Stomach smooth muscle (tissue), 2 donors: ENCODE data around the gene ERC2.

Experiments used
- H3K27ac ChIP-seq: one replicate; pipeline ENCODE4 v1.7.0; 2013; ENCODE audit warnings: mild to moderate bottlenecking, low read length, inconsistent platforms
- H3K27me3 ChIP-seq, 2 donors: one replicate each; pipeline ENCODE4 v1.7.0; 2013; ENCODE audit warnings: low read length in 2 of 2; ENCODE audit not compliant: insufficient read depth in 2 of 2, control insufficient read depth in 1 of 2
- H3K36me3 ChIP-seq, 2 donors: one replicate each; pipeline ENCODE4 v1.7.0; 2013; ENCODE audit warnings: low read length in 2 of 2; ENCODE audit not compliant: control insufficient read depth in 2 of 2, insufficient read depth in 2 of 2
- H3K4me1 ChIP-seq: one replicate; pipeline ENCODE4 v1.7.0; 2013; ENCODE audit warnings: low read length; ENCODE audit not compliant: control insufficient read depth, insufficient read depth
- H3K4me3 ChIP-seq, 2 donors: one replicate each; pipeline ENCODE4 v1.7.0; 2013; ENCODE audit warnings: low read length in 2 of 2
- H3K9ac ChIP-seq, 2 donors: one replicate each; pipeline ENCODE4 v1.7.0; 2013; ENCODE audit warnings: low read length in 2 of 2, mild to moderate bottlenecking in 1 of 2
- H3K9me3 ChIP-seq, 2 donors: one replicate each; pipeline ENCODE4 v1.7.0; 2013; ENCODE audit warnings: low read length in 2 of 2; ENCODE audit not compliant: control insufficient read depth in 2 of 2
- donor health status: healthy.
- donor health status: Pancreatic carcinoma.

ERC2 gene

DNA sequence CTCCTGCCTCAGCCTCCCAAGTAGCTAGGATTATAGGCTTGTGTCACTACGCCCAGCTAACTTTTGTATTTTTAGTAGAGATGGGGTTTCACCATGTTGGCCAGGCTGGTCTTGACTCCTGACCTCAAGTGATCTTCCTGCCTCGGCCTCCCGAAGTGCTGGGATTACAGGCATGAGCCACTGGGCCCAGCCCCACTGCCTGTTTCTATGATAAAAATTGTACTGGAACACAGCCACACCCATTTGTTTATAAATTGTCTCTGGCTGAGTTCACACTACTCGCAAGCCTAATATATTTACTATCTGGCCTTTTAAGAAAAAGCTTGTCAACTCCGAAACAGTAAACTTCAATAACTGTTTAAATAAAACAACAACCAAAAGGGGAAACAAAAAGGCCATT, 671.7 kb downstream of the ERC2 start:
- Histone ChIP-seq H3K4me1 (no peaks in the 10 kb centered on the region), H3K9me3 (no peaks in the 10 kb centered on the region), H3K27ac (no peak overlapping the region), H3K9ac (no peak overlapping the region), H3K4me3 (no peak overlapping the region), H3K27me3 (no peaks in the 10 kb centered on the region), H3K36me3 (no peaks in the 10 kb centered on the region)

DNA sequence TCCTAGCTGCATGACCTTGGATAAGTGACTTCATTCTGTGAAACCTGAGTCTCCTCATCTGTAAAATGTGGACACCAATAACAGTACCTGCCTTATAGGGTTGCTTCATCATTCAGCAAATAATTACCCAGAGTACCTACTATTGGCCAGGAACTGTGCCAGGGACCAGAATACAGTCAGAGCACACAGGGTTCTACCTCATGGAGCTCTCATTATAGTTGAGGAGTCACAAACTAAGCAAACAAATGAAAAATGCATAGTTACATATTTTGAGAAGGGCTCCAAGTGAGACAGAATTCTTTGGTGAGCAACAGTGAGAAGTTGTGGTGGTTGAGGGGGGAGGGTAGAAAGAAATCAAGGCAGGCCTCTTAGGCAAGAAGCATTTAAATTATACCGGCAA, 672.5 kb downstream of the ERC2 start:
- H3K4me1 ChIP-seq: no peaks in the 10 kb centered on the region
- H3K27me3 ChIP-seq: no peaks in the 10 kb centered on the region
- no peak overlapping the region for H3K4me3 ChIP-seq
- no peak overlapping the region for H3K27ac ChIP-seq
- H3K36me3 ChIP-seq: no peaks in the 10 kb centered on the region
- no peak overlapping the region for H3K9ac ChIP-seq
- no peaks in the 10 kb centered on the region for H3K9me3 ChIP-seq

DNA sequence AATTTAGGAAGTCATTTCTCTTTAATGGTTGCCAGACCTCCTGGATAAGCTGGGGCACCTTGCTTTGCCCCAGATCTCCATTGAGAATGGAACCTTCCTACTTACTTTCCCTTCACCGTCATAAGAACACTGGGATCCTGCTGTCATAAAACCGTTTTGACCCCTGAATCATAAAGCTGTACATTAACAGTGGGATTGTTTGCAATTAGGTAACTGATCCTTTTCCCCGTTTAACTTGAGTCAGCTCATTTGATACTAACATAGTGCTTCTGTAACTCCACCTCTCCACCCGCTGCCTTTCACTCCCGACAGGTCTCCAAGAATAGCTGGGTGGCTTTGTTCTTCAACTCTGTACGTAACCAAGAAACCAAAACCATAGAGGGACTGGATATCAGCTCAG, 673.0 kb downstream of the ERC2 start:
- no peak overlapping the region for H3K27ac ChIP-seq
- H3K4me1 ChIP-seq: no peaks in the 10 kb centered on the region
- no peak overlapping the region for H3K4me3 ChIP-seq
- H3K9me3 ChIP-seq: no peaks in the 10 kb centered on the region
- H3K27me3 ChIP-seq: no peaks in the 10 kb centered on the region
- no peaks in the 10 kb centered on the region for H3K36me3 ChIP-seq
- no peak overlapping the region for H3K9ac ChIP-seq

DNA sequence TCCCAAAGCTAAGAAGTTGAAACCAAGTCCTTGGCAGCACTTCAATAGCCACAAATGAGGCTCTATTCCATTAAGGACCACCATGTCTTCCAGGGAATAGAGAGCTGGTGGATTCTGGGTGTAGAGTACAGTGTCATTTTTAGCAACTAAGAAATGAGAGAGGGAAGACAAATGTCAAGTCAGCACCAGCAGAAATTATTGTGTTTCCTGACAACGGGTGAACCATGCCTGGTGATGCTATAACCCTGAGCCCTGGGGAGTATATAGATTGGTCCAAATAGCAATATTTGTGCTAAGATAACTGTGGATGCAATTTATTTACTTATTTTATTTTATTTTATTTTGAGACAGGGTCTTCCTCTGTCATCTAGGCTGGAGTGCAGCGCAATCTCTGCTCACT, 675.5 kb downstream of the ERC2 start:
- no peaks in the 10 kb centered on the region for H3K36me3 ChIP-seq
- H3K27me3 ChIP-seq: no peaks in the 10 kb centered on the region
- no peak overlapping the region for H3K27ac ChIP-seq
- no peaks in the 10 kb centered on the region for H3K9me3 ChIP-seq
- H3K4me3 ChIP-seq: no peak overlapping the region
- H3K9ac ChIP-seq: no peak overlapping the region
- H3K4me1 ChIP-seq: no peaks in the 10 kb centered on the region

DNA sequence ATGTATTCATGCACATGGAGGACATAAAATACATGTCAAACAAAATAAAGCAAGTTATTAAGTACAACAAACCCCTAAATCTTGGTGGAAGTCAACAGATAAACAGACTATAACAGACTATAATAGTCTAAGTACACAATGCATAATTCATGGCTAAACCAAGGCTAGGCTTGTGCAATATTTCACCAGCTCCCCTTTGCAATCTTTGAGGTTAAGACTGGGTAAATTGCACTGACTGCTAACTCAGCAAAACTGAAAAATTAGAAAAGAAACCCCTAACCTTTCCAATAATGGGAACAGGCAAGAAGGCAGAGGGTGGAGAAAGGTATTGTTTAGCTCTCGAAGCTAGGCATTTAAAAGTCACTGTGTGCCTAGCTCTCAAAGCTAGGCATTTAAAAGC, 676.3 kb downstream of the ERC2 start:
- Histone ChIP-seq H3K4me1 (no peaks in the 10 kb centered on the region), H3K9me3 (no peaks in the 10 kb centered on the region), H3K36me3 (no peaks in the 10 kb centered on the region), H3K4me3 (no peak overlapping the region), H3K27me3 (no peaks in the 10 kb centered on the region), H3K27ac (no peak overlapping the region), H3K9ac (no peak overlapping the region)

DNA sequence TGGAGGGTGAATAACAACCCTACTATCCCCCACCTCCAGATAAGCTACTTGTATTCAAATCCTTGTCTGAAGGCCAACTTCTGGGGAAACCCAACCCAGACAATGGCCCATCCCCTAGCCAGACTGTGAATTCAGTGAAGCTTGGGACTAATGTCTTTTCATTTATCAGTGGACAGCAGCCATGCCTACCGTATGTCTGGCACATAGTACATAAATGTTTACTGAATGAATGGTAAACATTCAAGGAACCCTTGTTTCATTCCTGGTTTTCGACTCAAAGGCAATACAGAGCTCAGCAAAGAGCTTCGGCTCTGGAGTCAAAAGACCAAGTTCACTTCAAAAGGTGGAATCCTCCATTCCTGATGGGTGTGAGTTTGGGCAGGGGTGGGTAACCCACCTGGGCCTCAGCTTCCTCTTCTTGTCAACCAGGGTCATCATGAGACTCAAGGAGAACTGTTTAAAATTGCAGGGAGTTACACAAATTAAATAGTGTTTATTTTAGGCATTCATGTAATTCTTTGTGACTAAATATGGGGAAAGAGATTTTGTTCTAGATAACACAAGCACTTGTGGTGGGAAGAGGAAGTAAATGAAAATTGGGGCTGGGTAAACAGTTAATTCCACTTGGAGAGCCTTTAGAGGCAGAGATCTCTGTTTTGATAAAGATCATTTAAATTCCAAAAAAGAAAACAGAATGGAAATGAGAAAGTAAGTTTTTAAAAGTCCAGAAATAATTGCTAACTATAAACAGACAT, 677.5 kb downstream of the ERC2 start:
- Histone ChIP-seq H3K4me3 (no peak overlapping the region), H3K4me1 (no peaks in the 10 kb centered on the region), H3K9me3 (no peaks in the 10 kb centered on the region), H3K27ac (no peak overlapping the region), H3K27me3 (no peaks in the 10 kb centered on the region), H3K9ac (no peak overlapping the region), H3K36me3 (no peaks in the 10 kb centered on the region)

DNA sequence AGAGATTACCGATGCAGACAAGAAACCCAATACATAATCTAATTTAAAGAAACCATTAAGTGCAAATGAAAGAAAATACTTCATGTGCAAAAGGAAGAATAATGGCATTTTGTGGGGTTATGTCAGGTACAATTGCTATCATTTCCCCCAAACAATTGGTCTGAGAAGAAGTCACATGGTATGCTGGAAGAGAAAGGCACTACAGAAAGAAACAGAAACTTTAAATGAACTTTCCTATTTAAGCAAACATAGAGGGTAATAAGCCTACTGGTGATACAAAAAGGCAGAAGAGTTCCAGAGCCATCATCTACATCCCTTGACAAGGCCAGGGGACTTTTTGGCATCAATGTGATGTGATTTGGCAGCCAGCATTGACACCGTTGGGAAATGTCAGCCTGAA, 678.8 kb downstream of the ERC2 start:
- H3K36me3 ChIP-seq: no peaks in the 10 kb centered on the region
- no peak overlapping the region for H3K27ac ChIP-seq
- no peaks in the 10 kb centered on the region for H3K27me3 ChIP-seq
- no peaks in the 10 kb centered on the region for H3K9me3 ChIP-seq
- no peak overlapping the region for H3K9ac ChIP-seq
- no peaks in the 10 kb centered on the region for H3K4me1 ChIP-seq
- no peak overlapping the region for H3K4me3 ChIP-seq

DNA sequence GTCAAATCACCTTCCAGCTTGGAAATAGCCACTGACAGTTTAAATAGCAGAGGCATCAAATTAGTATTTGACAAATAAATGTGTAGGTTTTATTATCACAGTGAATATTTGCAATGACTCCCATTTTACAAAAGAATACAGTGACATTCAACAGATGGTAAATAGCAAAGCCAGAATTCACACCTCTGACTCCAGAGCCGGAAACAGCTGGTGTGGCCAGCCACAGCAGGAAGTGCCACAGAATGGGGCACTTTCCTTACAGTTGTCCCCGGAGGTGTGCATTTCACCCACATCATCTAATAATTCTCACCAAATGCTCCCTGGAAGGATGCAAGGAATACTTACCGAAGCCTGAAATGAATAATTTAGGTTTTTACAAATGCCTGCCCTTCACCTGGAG, 685.5 kb downstream of the ERC2 start:
- no peak overlapping the region for H3K4me3 ChIP-seq
- no peaks in the 10 kb centered on the region for H3K4me1 ChIP-seq
- H3K27ac ChIP-seq: no peak overlapping the region
- no peaks in the 10 kb centered on the region for H3K36me3 ChIP-seq
- H3K9me3 ChIP-seq: no peaks in the 10 kb centered on the region
- H3K27me3 ChIP-seq: no peaks in the 10 kb centered on the region
- H3K9ac ChIP-seq: no peak overlapping the region

DNA sequence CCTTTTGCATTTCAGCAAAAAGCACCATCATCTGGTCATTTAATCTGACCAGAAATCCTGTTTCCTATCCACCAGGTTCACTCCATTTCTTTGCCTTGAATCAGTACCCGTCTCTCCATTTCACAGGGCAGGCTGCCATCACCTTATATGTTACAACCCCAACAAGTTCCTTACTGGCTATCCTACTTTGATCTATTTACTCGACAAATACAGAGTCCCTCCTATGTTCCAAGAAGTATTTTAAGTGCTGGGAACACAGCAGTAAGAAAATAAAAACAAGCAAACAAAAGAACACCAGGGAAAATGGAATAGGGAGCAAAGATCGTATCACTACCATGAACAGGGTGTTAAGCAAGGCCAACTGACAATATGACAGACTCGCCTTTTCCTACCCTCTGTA, 685.9 kb downstream of the ERC2 start:
- Histone ChIP-seq H3K27ac (no peak overlapping the region), H3K9ac (no peak overlapping the region), H3K9me3 (no peaks in the 10 kb centered on the region), H3K4me3 (no peak overlapping the region), H3K4me1 (no peaks in the 10 kb centered on the region), H3K36me3 (no peaks in the 10 kb centered on the region), H3K27me3 (no peaks in the 10 kb centered on the region)

DNA sequence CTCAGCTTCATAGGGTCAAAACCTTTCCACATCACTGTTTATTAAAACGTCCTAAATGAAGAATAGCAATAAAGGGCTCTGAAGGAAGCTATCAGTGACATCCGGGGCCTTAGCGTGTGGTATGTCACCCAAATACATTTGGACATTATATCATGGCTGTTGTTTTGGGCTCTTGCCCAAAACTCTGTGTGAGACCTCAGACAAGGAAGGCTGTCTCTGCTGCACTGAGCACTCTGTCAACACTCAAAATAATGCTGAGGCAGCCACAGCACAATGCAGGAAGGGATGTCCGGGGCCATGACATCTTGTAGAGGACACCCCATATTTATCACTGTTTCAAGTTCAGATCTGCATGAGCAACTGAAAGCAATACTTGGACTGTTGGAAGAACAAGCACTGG, 687.4 kb downstream of the ERC2 start:
- Histone ChIP-seq H3K36me3 (no peaks in the 10 kb centered on the region), H3K9me3 (no peaks in the 10 kb centered on the region), H3K4me1 (no peaks in the 10 kb centered on the region), H3K27me3 (no peaks in the 10 kb centered on the region), H3K4me3 (no peak overlapping the region), H3K9ac (no peak overlapping the region), H3K27ac (no peak overlapping the region)

DNA sequence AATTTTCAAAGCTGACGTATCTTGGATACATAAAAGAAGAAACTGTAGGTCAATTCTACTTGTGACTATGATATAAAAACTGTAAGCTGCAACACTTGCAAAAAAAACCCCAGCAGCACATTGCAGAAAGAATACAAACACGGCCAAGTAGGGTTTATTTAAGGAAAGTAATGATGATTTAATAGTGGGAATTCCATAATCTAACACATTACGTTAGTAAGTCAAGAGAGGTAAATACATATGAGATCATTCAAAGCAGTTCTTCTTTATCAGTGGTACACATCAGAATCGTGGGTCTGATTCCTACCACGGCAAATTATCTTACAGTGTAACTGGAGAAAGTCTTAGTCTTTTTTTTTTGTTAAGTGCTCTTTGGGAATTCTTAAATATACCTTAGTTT, 688.7 kb downstream of the ERC2 start:
- no peaks in the 10 kb centered on the region for H3K4me1 ChIP-seq
- H3K27ac ChIP-seq: no peak overlapping the region
- no peak overlapping the region for H3K4me3 ChIP-seq
- H3K9ac ChIP-seq: no peak overlapping the region
- no peaks in the 10 kb centered on the region for H3K9me3 ChIP-seq
- no peaks in the 10 kb centered on the region for H3K36me3 ChIP-seq
- H3K27me3 ChIP-seq: no peaks in the 10 kb centered on the region
